ENCODE data around the gene OSTM1. TPM values are rescaled to one million over a fixed set of nuclear protein-coding genes. Genes with fewer than 3 reads are reported as not detected.

OSTM1 gene
- total and polyA plus RNA-seq, 2 of the 8 experiments (the other 6 are each of a cell fraction or from before 2014, with no cell fraction given), result 17.7 to 26.1 TPM

DNA sequence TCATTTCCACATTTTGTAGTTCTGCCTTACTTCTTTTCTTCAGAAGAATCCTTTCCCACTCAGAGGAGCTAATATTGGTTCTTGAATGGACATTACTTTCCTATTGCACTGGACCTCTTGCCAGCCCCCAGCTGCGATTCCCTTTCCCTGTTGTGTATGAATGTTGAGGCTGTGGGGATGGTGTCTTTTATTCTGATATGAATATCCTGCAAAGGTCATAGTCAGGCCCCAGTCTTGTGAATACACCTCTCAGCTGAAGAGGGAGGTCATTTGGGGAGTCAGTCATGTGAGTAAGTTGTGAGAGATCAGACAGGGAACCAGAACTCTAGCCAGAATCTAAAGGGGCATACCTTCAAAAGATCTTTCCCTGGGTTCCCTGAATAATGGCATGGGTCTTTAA is 32.6 kb upstream of the OSTM1 start:
- no peak overlapping the region for H3K4ac ChIP-seq (replicated peaks; ENCODE audit: insufficient read length, low read depth, low read length)
- H3K36me3 ChIP-seq (ENCODE audit: control insufficient read depth in 2 of 4, insufficient read depth in 4 of 4, low read length in 3 of 4), result no peaks in the 10 kb centered on the region
- DNase-seq (ENCODE audit: low read depth in 1 of 2, low spot score in 2 of 2) (no peak), FAIRE-seq (no peak)
- no peak overlapping the region for H3K18ac ChIP-seq (ENCODE audit: extremely low read depth, low read length)
- no peaks in the 10 kb centered on the region for H3K23me2 ChIP-seq (ENCODE audit: low read depth, low read length)
- H3K27ac ChIP-seq (ENCODE audit: low read depth, low read length), result no peak overlapping the region
- H3K4me2 ChIP-seq (ENCODE audit: insufficient read depth in 1 of 2, low read depth in 2 of 2, low read length in 2 of 2), result no peak overlapping the region
- POLR2A ChIA-PET (ENCODE audit: partially characterized antibody), result no interaction called here
- no peak overlapping the region for H2BK12ac ChIP-seq (ENCODE audit: low read depth, low read length)
- H4K8ac ChIP-seq (ENCODE audit: extremely low read depth, insufficient read depth, low read length), result no peak overlapping the region
- H2AFZ ChIP-seq (ENCODE audit: low read length), result no peak overlapping the region
- no peaks in the 10 kb centered on the region for H4K20me1 ChIP-seq (replicated peaks in 1 of 2; ENCODE audit: control insufficient read depth in 1 of 2, insufficient read depth in 2 of 2, low read length in 2 of 2)
- TF ChIP-seq HDAC2 (IDR thresholded peaks at IDR 0.05; ENCODE audit: borderline replicate concordance in 1 of 2, low read depth in 2 of 2, low read length in 2 of 2) (no peak), EGR1 (IDR thresholded peaks at IDR 0.05; ENCODE audit: borderline replicate concordance, low read depth, low read length) (no peak), EP300 (IDR thresholded peaks at IDR 0.05; ENCODE audit: borderline replicate concordance in 1 of 2, low read depth in 2 of 2, low read length in 2 of 2) (no peak), MAFK (IDR thresholded peaks at IDR 0.05; ENCODE audit: low read depth, low read length) (no peak), RAD21 (IDR thresholded peaks at IDR 0.05 in 1 of 2, conservative IDR thresholded peaks at IDR 0.05 in 1 of 2; ENCODE audit: low read depth in 2 of 2, low read length in 2 of 2) (no peak), TBP (IDR thresholded peaks at IDR 0.05; ENCODE audit: low read depth, low read length) (no peak), BRCA1 (IDR thresholded peaks at IDR 0.05; ENCODE audit: low read depth, low read length) (no peak), SAP30 (IDR thresholded peaks at IDR 0.05; ENCODE audit: insufficient read depth, insufficient replicate concordance, low read length) (no peak), KDM4A (IDR thresholded peaks at IDR 0.05; ENCODE audit: low read depth, low read length, severe bottlenecking) (no peak), SP2 (IDR thresholded peaks at IDR 0.05; ENCODE audit: low read length) (no peak), GABPA (IDR thresholded peaks at IDR 0.05; ENCODE audit: borderline replicate concordance, insufficient read depth, low read length) (no peak)
- no peak overlapping the region for H3K14ac ChIP-seq (ENCODE audit: insufficient read length)
- H3K56ac ChIP-seq (replicated peaks; ENCODE audit: insufficient read length, low read depth, low read length), result no peak overlapping the region
- 76% methylated on average over 1 of the region's 1 CpG; no CpG with 5 or more reads in 1 of the 2 experiments for WGBS, 2 experiments (ENCODE audit: extremely low coverage in 1 of 2, insufficient coverage in 1 of 2, insufficient read length in 1 of 2, insufficient replicate concordance in 2 of 2, low coverage in 1 of 2, low lambda C conversion rate in 2 of 2, missing lambda C conversion rate in 1 of 2)
- peaks cover 0 to 7% (median 4%) of the 10 kb centered on the region in 4 experiments; a peak in 5 of 7 replicates for H3K4me1 ChIP-seq (replicated peaks in 1 of 4; ENCODE audit: control insufficient read depth in 3 of 4, insufficient read depth in 4 of 4, low read length in 3 of 4)
- peaks cover 0 to 5% (median 1%) of the 10 kb centered on the region in 4 experiments; a peak in 4 of 7 replicates for H3K27me3 ChIP-seq (replicated peaks in 1 of 4; ENCODE audit: control insufficient read depth in 3 of 4, extremely low read depth in 1 of 4, insufficient read depth in 3 of 4, low read length in 3 of 4)
- H3K9me3 ChIP-seq (ENCODE audit: insufficient read depth in 2 of 2, low read depth in 1 of 2, low read length in 1 of 2), result no peaks in the 10 kb centered on the region
- H3K79me1 ChIP-seq (ENCODE audit: low read depth, low read length), result no peaks in the 10 kb centered on the region
- H3K23ac ChIP-seq (ENCODE audit: insufficient read length), result no peak overlapping the region
- H4K91ac ChIP-seq (replicated peaks; ENCODE audit: insufficient read length, low read length), result no peak overlapping the region
- H2AK5ac ChIP-seq (ENCODE audit: low read depth, low read length), result no peak overlapping the region
- CTCF ChIA-PET (ENCODE audit: partially characterized antibody), result interaction anchor here (0.5 to 1.0 kb wide), 5 partner anchors 28 to 385 kb away, joined by 3 to 5 read pairs (median 3); no protein-coding TSS in a partner anchor
- no peaks in the 10 kb centered on the region for H3K79me2 ChIP-seq (ENCODE audit: control insufficient read depth in 1 of 2, insufficient read depth in 2 of 2, low read length in 2 of 2)
- H2BK5ac ChIP-seq (ENCODE audit: low read depth, low read length), result no peak overlapping the region
- H2BK20ac ChIP-seq (ENCODE audit: low read length), result no peak overlapping the region
- no peak overlapping the region for H2BK15ac ChIP-seq (ENCODE audit: low read length)
- no peak overlapping the region for H4K5ac ChIP-seq (ENCODE audit: insufficient read length, low read depth, low read length)
- H3K9ac ChIP-seq (replicated peaks in 1 of 4; ENCODE audit: extremely low read depth in 1 of 4, low read depth in 3 of 4, low read length in 3 of 4), result no peak overlapping the region
- no peak overlapping the region for H3K4me3 ChIP-seq (ENCODE audit: extremely low read depth in 1 of 4, insufficient read depth in 2 of 4, low read depth in 3 of 4, low read length in 4 of 4)
- H2BK120ac ChIP-seq (replicated peaks; ENCODE audit: low read depth, low read length), result no peak overlapping the region
